GM21529 (cell line): ENCODE data around the gene PRDX6.
"Not testable (repeated sequence)": the region's sequence is repeated elsewhere in the genome, so short reads cannot be mapped to it uniquely, and the experiment has no call there.

Experiments
- ATAC-seq: cut with Tn5 transposase; IDR thresholded peaks from one replicate; pipeline ENCODE4 v1.9.1; 2021; ENCODE audit not compliant: unreplicated experiment

PRDX6 gene

DNA sequence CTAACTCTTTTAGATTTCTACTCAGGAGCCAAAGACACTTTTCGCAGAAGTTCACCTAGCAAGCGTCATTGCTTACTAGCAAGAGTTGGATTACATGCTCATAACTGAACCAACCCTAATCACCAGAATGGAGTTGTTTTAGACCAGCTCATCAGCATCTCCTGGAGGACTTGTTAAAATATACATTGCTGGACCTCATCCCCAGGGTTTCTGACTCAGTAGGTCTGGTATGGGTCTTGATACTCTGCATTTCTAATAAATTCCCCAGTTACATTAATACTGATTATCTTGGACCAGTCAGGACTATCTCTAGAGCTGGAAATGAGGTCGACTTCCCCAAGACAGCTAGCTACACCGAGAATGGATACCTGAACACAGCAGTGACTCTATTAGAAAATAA is 9.7 kb upstream of the PRDX6 start:
- no peak for ATAC-seq

GRCh38 chr1:173469656-173470055 is 7.5 kb upstream of the PRDX6 start:
- no peak for ATAC-seq

- ATAC-seq: no peak
Observed at GRCh38 chr1:173470608-173471007, 6.5 kb upstream of the PRDX6 start.

DNA sequence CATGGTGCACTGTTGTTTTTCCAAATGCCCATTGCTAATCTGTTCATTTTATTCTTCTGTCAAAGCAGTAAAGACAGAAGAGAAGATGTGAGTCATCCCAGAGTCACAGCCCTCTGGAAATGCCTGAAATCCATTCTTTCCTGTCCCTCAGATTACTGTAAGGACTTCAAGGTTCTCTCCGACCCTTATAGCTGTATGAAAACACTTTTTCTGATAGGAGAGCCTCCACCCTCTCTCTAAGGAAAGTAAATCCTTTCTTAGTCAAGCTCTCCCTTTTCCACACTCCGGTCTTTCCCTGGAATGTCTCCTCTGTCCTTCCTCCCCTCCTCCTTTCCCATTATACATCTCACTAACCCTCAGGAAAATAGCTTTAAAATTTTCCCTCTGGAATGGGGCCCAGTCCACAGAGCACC is 3.5 kb upstream of the PRDX6 start:
- ATAC-seq: no peak

DNA sequence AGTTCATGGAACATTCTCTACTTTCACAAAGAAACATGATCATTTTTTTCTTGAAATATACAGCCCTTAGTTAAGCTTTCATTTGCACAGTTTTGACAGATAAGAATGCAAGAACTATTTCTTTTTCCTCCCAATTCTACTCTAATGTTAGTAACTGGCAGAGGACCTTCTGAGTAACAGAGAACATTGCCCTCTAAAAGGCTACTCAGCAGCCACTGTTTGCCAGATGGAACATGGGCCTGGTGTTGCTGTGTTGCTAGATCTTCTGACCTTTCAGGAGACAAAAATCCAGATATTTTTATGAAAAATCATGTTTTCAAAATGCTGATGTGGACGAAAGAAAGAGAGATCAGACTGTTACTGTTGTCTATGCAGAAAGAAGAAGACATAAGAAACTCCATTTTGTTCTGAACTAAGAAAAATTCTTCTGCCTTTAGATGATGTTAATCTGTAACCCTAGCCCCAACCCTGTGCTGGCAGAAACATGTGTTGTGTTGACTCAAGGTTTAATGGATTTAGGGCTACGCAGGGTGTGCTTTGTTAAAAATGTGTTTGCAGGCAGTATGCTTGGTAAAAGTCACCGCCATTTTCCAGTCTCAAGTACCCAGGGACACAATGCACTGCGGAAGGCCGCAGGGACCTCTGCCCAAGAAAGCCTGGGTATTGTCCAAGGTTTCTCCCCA is 2.9 kb upstream of the PRDX6 start:
- no peak for ATAC-seq

- ATAC-seq: not testable (repeated sequence)
Observed at GRCh38 chr1:173474780-173475421, 2.2 kb upstream of the PRDX6 start.

DNA sequence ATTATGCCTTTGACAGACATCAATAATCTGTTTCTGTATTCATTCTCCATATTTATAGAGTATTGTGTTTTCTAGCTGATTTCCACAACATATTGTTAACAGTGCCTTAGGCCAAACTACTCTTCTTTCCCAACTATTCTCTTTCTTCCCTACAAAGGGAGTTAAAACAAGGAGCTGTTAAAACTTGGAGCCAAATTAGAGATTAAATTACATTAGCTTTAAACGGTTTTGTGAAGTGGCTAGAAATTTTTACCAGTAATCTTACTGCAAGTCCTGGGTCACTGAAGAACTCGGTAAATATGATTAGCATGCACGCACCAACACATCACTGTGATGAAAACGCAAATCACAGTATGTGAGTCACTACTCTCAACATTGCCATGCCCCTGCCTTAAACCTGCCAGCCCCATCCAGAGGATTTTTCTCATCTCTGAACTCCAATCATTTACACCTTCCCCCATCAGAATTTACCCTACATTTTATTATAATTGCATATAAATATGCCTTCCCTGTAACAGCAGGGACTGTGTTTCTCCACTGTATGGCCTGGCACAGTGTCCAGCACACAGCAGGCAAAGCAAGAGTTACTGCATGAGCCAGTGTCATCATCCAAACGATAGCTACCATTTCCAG is 1.5 kb upstream of the PRDX6 start:
- no peak for ATAC-seq

DNA sequence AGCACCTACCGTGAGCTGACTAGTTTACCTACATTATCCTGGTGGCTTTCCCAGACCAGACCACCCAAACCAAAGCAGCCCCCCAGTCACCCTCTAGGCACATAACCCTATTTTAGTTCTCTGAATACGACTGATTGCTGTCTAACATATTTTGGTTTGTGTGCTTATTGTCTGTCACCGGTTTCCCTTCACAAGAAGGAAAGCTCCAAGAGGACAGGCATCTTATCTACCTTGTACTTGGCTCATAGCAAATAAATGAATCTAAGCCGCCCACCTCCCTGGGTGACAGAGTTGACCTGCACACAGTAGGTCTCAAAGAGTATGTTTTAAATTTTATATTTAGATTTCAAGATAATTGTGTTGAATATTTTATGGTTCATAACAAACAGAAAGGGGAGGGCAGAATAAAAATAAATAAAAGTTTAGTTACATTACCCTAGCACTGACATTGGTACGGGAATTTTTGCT is 904 bp upstream of the PRDX6 start:
- ATAC-seq: no peak

- peak; percentile 98 for ATAC-seq
Observed at GRCh38 chr1:173476665-173477285, 360 bp upstream of the PRDX6 start.

GRCh38 chr1:173478094-173478674 is 1.0 kb downstream of the PRDX6 start:
- ATAC-seq: no peak

- ATAC-seq: no peak
Observed at GRCh38 chr1:173479649-173480048, 2.5 kb downstream of the PRDX6 start.

GRCh38 chr1:173481195-173481772 is 4.1 kb downstream of the PRDX6 start:
- no peak for ATAC-seq

DNA sequence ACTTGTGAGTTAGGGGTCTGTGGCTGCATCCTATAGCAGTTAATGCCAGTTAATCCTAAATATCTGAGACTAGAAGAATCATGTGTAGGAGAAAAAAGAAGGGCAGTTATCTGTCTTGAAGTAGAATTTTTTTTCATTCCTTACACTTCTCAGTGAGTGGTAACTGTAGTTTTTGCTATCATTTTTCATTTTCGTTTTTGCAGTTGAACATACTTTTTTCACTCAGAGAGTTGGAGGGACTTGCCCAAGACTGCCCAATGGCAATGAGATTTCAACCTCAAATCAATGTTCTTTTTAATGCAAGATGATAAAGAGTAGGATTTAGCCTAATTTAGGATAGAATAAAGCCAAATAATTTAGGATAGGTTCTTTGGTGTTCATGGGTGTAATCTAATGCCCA is 5.5 kb downstream of the PRDX6 start:
- no peak for ATAC-seq

- no peak for ATAC-seq
Observed at GRCh38 chr1:173484276-173484675, 7.1 kb downstream of the PRDX6 start.

DNA sequence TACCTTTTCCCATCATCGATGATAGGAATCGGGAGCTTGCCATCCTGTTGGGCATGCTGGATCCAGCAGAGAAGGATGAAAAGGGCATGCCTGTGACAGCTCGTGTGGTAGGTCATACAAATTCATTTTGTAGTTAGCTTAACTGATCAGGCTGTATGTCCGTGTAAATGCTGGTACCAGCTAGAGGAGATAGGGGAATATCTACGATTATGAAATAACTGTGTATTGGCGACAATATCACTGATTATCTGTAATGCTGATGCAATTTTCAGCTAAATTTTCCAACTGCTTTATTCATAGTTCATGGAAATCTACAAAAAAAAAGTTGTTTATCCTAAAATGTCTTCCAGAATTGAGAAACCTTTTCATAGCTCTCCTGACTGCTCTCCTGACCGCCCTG is 8.3 kb downstream of the PRDX6 start:
- ATAC-seq: no peak

GRCh38 chr1:173488001-173488400 is 10.9 kb downstream of the PRDX6 start:
- ATAC-seq: no peak

GRCh38 chr1:173489149-173489600 is 12.0 kb downstream of the PRDX6 start:
- ATAC-seq: no peak

GRCh38 chr1:173489929-173490328 is 12.8 kb downstream of the PRDX6 start:
- no peak for ATAC-seq

- no peak for ATAC-seq
Observed at GRCh38 chr1:173491508-173491907, 14.4 kb downstream of the PRDX6 start.

GRCh38 chr1:173493125-173493524 is 16.0 kb downstream of the PRDX6 start:
- not testable (repeated sequence) for ATAC-seq
